Effector memory CD8-positive, alpha-beta T cell (primary cell): ENCODE measurements around the gene MARCKS.
A peak's percentile ranks its signal among the peaks of the same experiment; 100 is the strongest.

ENCODE experiments used
- ATAC-seq: fragments of 150-1000 bp; cut with Tn5 transposase; replicated peaks from 2 replicates; pipeline ENCODE4 v1.10.0; 2021; ENCODE audit warnings: mild to moderate bottlenecking, moderate library complexity
- DNase-seq, 3 experiments: peaks; one replicate each; pipeline ENCODE4 v3.0.0; 2021
- H3K27ac Mint-ChIP-seq, 2 donors: one replicate each; pipeline ENCODE4 v1.8.0; 2022; ENCODE audit warnings: mild to moderate bottlenecking in 2 of 2, mixed read lengths in 2 of 2, moderate library complexity in 2 of 2
- H3K27me3 Mint-ChIP-seq, 2 donors: one replicate each; pipeline ENCODE4 v1.8.0; 2022; ENCODE audit warnings: mixed read lengths in 2 of 2
- H3K36me3 Mint-ChIP-seq: one replicate; pipeline ENCODE4 v1.8.0; 2022; ENCODE audit warnings: mild to moderate bottlenecking, moderate library complexity, mixed read lengths; ENCODE audit not compliant: insufficient read depth
- H3K4me1 Mint-ChIP-seq, 2 donors: one replicate each; pipeline ENCODE4 v1.8.0; 2022; ENCODE audit warnings: low read depth in 2 of 2, mixed read lengths in 2 of 2
- H3K4me3 Mint-ChIP-seq, 2 donors: one replicate each; pipeline ENCODE4 v1.8.0; 2022; ENCODE audit warnings: mild to moderate bottlenecking in 2 of 2, mixed read lengths in 2 of 2, moderate library complexity in 2 of 2
- H3K9me3 Mint-ChIP-seq, 2 donors: one replicate each; pipeline ENCODE4 v1.8.0; 2022; ENCODE audit warnings: mixed read lengths in 2 of 2

The MARCKS gene

GRCh38 chr6:113830140-113830539 is 27.0 kb upstream of the MARCKS start:
- no peaks in the 10 kb centered on the region for H3K9me3 Mint-ChIP-seq
- ATAC-seq: no peak
- no peak overlapping the region for H3K27ac Mint-ChIP-seq
- no peaks in the 10 kb centered on the region for H3K4me1 Mint-ChIP-seq
- no peak overlapping the region for H3K4me3 Mint-ChIP-seq
- no peak for DNase-seq
- H3K27me3 Mint-ChIP-seq: peaks cover 11 to 12% of the 10 kb centered on the region in 2 donors
- no peaks in the 10 kb centered on the region for H3K36me3 Mint-ChIP-seq

GRCh38 chr6:113833537-113833936 is 23.6 kb upstream of the MARCKS start:
- Mint-ChIP-seq H3K4me1 (no peaks in the 10 kb centered on the region), H3K4me3 (no peak overlapping the region), H3K27ac (no peak overlapping the region), H3K36me3 (no peaks in the 10 kb centered on the region), H3K27me3 (peaks cover 5 to 6% of the 10 kb centered on the region in 2 donors), H3K9me3 (no peaks in the 10 kb centered on the region)
- no peak for ATAC-seq
- no peak for DNase-seq

- Mint-ChIP-seq H3K36me3 (no peaks in the 10 kb centered on the region), H3K27ac (no peak overlapping the region), H3K4me3 (no peak overlapping the region), H3K9me3 (no peaks in the 10 kb centered on the region), H3K27me3 (peaks cover 6 to 10% of the 10 kb centered on the region in 2 donors), H3K4me1 (no peaks in the 10 kb centered on the region)
- ATAC-seq: no peak
- no peak for DNase-seq
These were observed 20.0 kb upstream of the MARCKS start for GRCh38 chr6:113837170-113837569.

GRCh38 chr6:113842165-113842564 is 15.0 kb upstream of the MARCKS start:
- ATAC-seq (no peak), DNase-seq (no peak)
- Mint-ChIP-seq H3K4me1 (no peaks in the 10 kb centered on the region), H3K9me3 (no peaks in the 10 kb centered on the region), H3K36me3 (no peaks in the 10 kb centered on the region), H3K4me3 (no peak overlapping the region), H3K27ac (no peak overlapping the region), H3K27me3 (peaks cover 15 to 21% of the 10 kb centered on the region in 2 donors)

- DNase-seq (no peak), ATAC-seq (no peak)
- Mint-ChIP-seq H3K9me3 (peaks cover 0 to 2% of the 10 kb centered on the region in 2 donors), H3K4me1 (no peaks in the 10 kb centered on the region), H3K27ac (no peak overlapping the region), H3K27me3 (peaks cover 24 to 27% of the 10 kb centered on the region in 2 donors), H3K4me3 (no peak overlapping the region), H3K36me3 (no peaks in the 10 kb centered on the region)
These were observed 13.6 kb upstream of the MARCKS start for GRCh38 chr6:113843500-113844073.

GRCh38 chr6:113846577-113846976 is 10.6 kb upstream of the MARCKS start:
- no peak for DNase-seq
- Mint-ChIP-seq H3K4me3 (no peak overlapping the region), H3K9me3 (peaks cover 0 to 2% of the 10 kb centered on the region in 2 donors), H3K36me3 (no peaks in the 10 kb centered on the region), H3K4me1 (no peaks in the 10 kb centered on the region), H3K27me3 (peaks cover 22 to 34% of the 10 kb centered on the region in 2 donors), H3K27ac (no peak overlapping the region)
- no peak for ATAC-seq

- H3K27me3 Mint-ChIP-seq: peaks cover 31 to 38% of the 10 kb centered on the region in 2 donors
- H3K9me3 Mint-ChIP-seq: peaks cover 0 to 2% of the 10 kb centered on the region in 2 donors
- H3K27ac Mint-ChIP-seq: no peak overlapping the region
- ATAC-seq (no peak), DNase-seq (no peak)
- no peaks in the 10 kb centered on the region for H3K4me1 Mint-ChIP-seq
- no peak overlapping the region for H3K4me3 Mint-ChIP-seq
- H3K36me3 Mint-ChIP-seq: no peaks in the 10 kb centered on the region
These were observed 9.7 kb upstream of the MARCKS start for GRCh38 chr6:113847447-113847846.

- DNase-seq: no peak
- ATAC-seq: no peak
- Mint-ChIP-seq H3K4me1 (no peaks in the 10 kb centered on the region), H3K27me3 (peaks cover 39 to 43% of the 10 kb centered on the region in 2 donors), H3K27ac (no peak overlapping the region), H3K4me3 (no peak overlapping the region), H3K36me3 (no peaks in the 10 kb centered on the region), H3K9me3 (peaks cover 0 to 2% of the 10 kb centered on the region in 2 donors)
These were observed 8.9 kb upstream of the MARCKS start for GRCh38 chr6:113848280-113848679.

- Mint-ChIP-seq H3K9me3 (peaks cover 0 to 2% of the 10 kb centered on the region in 2 donors), H3K4me1 (no peaks in the 10 kb centered on the region), H3K36me3 (no peaks in the 10 kb centered on the region), H3K4me3 (no peak overlapping the region), H3K27ac (no peak overlapping the region), H3K27me3 (peaks cover 44 to 48% of the 10 kb centered on the region in 2 donors)
- no peak for ATAC-seq
- no peak for DNase-seq
These were observed 8.3 kb upstream of the MARCKS start for GRCh38 chr6:113848811-113849210.

- DNase-seq: no peak
- Mint-ChIP-seq H3K9me3 (no peaks in the 10 kb centered on the region), H3K27me3 (peaks cover 30 to 36% of the 10 kb centered on the region in 2 donors), H3K4me3 (no peak overlapping the region), H3K4me1 (peaks cover 8% of the 10 kb centered on the region in 2 donors), H3K36me3 (no peaks in the 10 kb centered on the region), H3K27ac (no peak overlapping the region)
- ATAC-seq: no peak
These were observed 3.9 kb upstream of the MARCKS start for GRCh38 chr6:113853252-113853651.

GRCh38 chr6:113854531-113855499 is 2.3 kb upstream of the MARCKS start:
- peaks cover 27 to 30% of the 10 kb centered on the region in 2 donors for H3K27me3 Mint-ChIP-seq
- no peak for DNase-seq
- peaks cover 11 to 12% of the 10 kb centered on the region in 2 donors for H3K4me1 Mint-ChIP-seq
- no peak for ATAC-seq
- H3K9me3 Mint-ChIP-seq: no peaks in the 10 kb centered on the region
- H3K27ac Mint-ChIP-seq: no peak overlapping the region
- H3K36me3 Mint-ChIP-seq: no peaks in the 10 kb centered on the region
- peak overlapping the region; percentile 18 to 22 for H3K4me3 Mint-ChIP-seq

- Mint-ChIP-seq H3K4me3 (peak overlapping the region in 1 of 2 donors; percentile 18), H3K27me3 (peaks cover 30 to 35% of the 10 kb centered on the region in 2 donors), H3K27ac (no peak overlapping the region)
These were observed 1.4 kb upstream of the MARCKS start for GRCh38 chr6:113855500-113856374.

GRCh38 chr6:113856375-113856624 is 845 bp upstream of the MARCKS start:
- no peak for ATAC-seq
- H3K27me3 Mint-ChIP-seq: peaks cover 29 to 34% of the 10 kb centered on the region in 2 donors
- no peak overlapping the region for H3K27ac Mint-ChIP-seq
- no peaks in the 10 kb centered on the region for H3K36me3 Mint-ChIP-seq
- DNase-seq: no peak
- H3K4me3 Mint-ChIP-seq: no peak overlapping the region
- peaks cover 0 to 4% of the 10 kb centered on the region in 2 donors for H3K9me3 Mint-ChIP-seq
- peaks cover 11 to 14% of the 10 kb centered on the region in 2 donors for H3K4me1 Mint-ChIP-seq

More at GRCh38 chr6:113855500-113856374, 1.4 kb upstream of the MARCKS start:
- H3K4me1 Mint-ChIP-seq: peaks cover 11 to 14% of the 10 kb centered on the region in 2 donors
- H3K9me3 Mint-ChIP-seq: peaks cover 0 to 3% of the 10 kb centered on the region in 2 donors
- no peak for ATAC-seq
- H3K36me3 Mint-ChIP-seq: no peaks in the 10 kb centered on the region
- no peak for DNase-seq
